HG03159 (cell line): ENCODE data around the gene GPAT3.

Source experiments
- ATAC-seq: cut with Tn5 transposase; IDR thresholded peaks from one replicate; pipeline ENCODE4 v1.9.1; 2021; ENCODE audit warnings: mild to moderate bottlenecking, moderate library complexity; ENCODE audit not compliant: unreplicated experiment

Gene GPAT3

GRCh38 chr4:83639849-83640493 is 104.1 kb downstream of the GPAT3 start:
- peak; percentile 49 for ATAC-seq

GRCh38 chr4:83643036-83643435 is 107.1 kb downstream of the GPAT3 start:
- no peak for ATAC-seq

GRCh38 chr4:83644677-83645659 is 109.1 kb downstream of the GPAT3 start:
- ATAC-seq: peak; percentile 78

- ATAC-seq: no peak
These were observed 110.8 kb downstream of the GPAT3 start for GRCh38 chr4:83646538-83647239.

- ATAC-seq: no peak
These were observed 115.9 kb downstream of the GPAT3 start for GRCh38 chr4:83651846-83652245.
